RPMI8226 (cell line): ENCODE results near the gene CCNJL.
"Not testable (repeated sequence)": the region's sequence is repeated elsewhere in the genome, so short reads cannot be mapped to it uniquely, and the experiment has no call there.

ENCODE experiments used
- DNase-seq: peaks from one replicate; pipeline ENCODE4 v3.0.0-alpha.2; 2015

The CCNJL gene

DNA sequence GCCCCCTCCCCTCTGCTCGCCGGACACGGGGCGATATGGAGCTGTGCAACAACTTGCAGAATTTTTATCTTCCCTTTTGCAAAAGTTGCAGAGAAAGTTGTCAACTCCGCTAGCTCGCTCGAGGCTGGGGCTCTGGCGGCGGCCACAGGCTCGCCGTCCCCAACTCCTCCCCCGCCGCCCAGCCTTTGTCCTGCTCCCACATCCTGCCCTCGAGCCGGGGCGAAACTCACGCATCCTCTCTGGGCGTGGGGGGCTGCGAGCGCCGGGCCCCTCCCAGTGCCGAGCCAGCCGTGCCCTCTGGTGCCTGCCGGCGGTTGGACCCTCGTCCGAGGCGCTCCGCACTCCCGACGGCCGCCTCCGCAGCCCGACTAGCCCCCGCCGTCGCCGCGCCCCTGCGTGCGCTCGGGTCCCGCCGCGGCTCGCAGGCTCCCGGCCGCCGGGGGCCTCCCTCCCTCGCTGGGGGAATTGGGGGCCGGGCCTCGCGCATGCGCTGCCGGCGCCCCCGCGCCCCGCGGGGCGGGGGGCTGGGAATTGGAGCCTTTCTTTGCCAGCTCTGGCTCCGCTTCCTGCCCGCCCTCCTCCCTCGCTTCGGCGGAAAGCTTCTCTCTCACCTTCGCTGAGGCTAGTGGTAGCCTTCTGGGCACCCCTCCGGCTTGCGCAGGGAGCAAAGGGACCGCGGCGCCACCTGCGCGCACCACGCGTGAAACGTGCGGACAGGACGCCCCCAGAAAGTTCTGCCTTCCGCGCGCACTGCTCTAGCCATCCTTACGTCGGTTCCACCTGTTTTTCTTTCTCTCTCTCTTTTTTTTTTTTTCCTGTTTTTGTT is at the start of gene CCNJL:
Gene CCNJL (minus strand): TSS at position 431 of the 826 bp plus-strand sequence. CDS start 641 bp downstream, outside the sequence.
- DNase-seq: peak; percentile 44

DNA sequence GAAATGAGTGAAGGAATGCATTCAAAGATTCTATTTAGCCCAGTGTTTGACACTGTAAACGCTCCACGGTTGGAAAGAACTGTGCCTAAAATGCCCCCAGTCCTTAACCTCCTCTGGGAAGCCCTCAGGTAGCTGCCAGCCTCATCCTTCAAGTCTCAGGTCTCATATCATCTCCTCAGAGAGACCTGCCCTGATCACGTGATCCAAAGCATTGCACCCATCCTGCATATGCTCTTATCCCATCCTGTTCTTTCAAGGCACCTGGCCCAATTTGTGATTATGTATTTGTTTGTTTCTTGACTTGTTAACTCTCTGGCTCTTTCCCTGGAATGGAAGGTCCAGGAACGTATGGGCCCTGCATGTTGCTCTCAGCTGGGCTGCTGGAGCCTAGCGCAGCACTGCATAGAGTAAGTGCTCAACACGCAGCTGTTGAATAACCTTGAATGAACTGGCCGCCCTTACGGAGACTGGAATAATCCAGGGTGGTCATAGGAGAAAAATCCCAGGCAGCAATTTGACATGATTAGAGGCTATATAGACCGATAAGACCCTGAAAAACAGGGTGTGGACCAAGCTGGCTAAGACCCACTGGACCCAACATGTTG is 49.4 kb upstream of the CCNJL start:
- DNase-seq: no peak

- no peak for DNase-seq
These were observed 47.9 kb upstream of the CCNJL start for GRCh38 chr5:160360310-160360709.

GRCh38 chr5:160359816-160360215 is 47.5 kb upstream of the CCNJL start:
- DNase-seq: no peak

DNA sequence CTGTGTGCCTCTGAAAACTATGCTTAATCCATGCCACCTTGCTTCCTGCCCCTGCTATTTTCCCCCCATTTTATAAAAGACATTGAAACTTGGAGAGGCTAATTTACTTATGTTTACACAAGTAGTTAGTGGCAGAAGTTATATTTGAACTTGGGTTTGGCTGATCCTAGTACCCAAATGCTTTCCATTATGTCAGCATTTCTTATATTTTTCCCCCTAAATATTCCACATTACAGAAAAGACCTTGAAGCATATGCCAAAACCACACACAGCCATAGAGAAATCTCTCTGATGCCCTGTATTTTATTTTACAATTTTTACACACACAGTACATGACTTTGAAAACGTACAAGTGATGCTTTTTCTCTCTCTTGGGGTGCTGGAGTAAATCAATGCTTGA is 46.9 kb upstream of the CCNJL start:
- no peak for DNase-seq

DNA sequence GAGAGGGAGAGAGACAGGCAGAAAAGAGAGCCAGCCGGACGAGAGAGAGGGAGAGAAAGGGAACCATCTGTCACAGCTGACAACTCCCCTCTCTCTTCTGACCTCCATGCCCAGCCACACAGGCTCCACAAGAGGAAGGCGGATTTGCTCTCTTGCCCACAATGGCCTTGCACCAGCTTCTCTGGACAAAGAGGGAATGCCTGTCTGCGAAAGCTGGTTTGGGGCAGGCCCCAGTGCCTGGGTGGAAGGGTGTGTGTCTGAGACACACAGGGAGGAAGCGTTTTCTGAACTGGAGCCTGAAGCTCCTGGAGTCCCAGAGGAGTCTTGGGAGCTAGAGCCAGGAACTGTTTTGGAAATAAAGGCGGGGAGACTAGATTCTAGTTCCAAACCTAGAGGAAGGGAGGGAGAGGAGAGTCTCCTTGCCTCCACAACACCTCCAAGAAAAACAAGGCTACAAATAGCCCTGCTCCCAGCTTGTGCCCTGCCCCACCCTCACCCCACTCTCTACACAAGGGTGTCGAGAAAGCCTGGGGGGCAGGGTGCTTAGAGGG is 45.6 kb upstream of the CCNJL start:
- no peak for DNase-seq

DNA sequence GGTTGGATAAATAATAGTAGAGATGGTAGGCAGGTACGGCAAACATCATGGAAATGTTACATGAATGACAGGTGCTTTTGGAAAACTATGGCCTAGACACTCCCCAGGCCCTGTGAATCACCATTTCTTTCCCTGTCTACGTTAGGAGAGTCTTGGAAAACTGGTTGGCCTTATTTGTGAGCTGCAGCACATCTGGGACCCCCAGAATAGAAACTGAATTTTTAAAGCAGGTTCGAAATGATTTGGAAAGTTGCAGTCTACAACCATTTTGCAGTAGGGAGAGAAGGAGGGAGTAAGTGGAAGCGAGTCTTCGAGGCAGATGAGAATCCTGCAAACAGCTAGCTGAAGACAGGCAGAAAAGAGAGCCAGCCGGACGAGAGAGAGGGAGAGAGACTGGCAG is 45.0 kb upstream of the CCNJL start:
- no peak for DNase-seq

DNA sequence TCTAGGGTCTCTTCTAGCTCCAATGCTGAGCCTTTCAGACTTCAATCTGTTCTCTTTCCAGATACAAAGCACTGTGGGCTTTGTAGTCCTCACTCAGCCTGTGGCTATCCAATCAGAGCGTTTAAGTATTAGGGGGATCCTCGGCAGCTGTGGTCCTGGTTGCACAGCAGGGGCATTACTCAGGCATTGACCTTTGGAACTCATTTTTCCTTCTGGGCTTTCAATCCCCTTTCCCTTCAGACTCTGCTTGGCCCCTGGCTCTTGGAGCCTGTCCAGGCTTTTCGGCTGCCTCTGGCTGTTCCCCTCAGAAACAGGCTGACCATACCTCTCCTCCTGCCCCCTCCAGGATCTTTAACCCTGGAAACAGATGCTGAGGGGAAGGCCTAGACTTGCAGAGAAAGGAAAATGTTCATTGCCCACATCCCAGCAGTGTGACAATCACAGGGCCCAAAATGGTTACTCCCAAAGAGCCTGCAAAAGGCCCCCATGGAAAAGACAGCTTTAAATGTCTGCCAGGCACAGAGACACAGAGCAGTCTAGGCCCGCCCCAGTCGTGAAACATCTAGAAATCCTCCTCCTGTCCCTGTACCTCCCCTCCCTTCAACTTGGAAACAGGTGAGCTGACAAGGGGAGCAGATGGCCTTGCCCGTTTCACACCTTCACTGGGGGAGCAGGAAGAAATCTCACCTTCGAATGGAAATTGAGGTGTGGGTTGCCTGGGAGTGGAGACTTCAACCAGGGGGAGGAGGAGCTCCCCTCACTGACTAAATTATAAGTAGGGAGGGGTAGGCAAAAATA is 44.4 kb upstream of the CCNJL start:
- DNase-seq: no peak

GRCh38 chr5:160354666-160355065 is 42.3 kb upstream of the CCNJL start:
- no peak for DNase-seq

DNA sequence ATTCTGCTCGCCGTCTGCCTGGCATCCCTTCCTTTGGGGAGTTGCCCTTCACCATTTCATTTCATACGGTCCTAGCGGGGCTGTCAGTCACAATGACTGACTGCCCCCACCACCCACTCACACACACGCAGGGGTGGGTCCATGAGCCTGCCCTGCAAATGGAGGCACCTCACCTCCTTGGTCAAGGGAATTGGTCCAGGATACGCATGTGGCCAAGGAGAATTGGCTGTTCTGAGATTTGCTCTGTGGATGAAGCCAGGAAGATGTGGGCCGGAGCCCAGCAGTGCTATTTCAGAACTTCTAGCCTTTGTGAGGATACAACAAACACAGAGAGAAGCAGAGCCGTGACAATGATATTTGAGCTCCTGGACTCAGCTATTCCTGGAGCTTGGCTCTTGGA is 41.0 kb upstream of the CCNJL start:
- no peak for DNase-seq

DNA sequence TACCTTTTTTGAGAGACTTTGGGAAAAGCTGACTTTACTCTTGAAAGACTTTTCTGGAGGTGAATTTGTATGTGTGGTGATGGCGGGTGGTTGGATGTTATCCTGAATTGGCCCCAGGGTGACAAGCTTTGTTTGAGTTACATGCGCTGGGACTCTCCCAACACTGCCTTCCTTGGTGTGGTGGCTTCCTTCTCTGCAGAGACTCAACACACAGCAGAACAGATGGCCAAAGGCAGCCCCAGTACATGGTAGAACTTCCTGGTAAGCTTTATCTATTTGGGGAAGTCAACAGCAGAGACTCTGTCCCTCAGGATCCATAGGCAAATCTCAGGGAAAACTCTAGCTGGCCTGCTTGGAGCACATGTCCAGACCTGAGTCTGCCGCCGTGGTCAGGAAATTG is 39.9 kb upstream of the CCNJL start:
- no peak for DNase-seq

DNA sequence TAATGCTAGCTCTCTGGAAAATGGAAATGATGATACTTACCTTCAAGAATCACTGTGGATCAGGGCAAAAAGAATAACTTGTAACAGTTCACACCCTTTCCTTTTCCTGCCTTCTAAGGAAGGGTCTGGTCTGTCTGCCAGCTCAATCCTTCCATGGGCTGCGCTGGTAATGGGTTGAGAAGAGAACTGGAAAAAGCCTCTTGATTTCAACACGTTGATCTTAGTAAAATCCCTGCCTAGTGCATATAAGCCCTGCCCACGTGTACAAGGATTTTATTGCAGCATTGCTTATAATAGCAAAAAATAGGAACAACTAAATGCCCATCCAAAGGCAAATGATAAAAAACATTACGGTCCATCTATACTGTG is 37.6 kb upstream of the CCNJL start:
- no peak for DNase-seq

DNA sequence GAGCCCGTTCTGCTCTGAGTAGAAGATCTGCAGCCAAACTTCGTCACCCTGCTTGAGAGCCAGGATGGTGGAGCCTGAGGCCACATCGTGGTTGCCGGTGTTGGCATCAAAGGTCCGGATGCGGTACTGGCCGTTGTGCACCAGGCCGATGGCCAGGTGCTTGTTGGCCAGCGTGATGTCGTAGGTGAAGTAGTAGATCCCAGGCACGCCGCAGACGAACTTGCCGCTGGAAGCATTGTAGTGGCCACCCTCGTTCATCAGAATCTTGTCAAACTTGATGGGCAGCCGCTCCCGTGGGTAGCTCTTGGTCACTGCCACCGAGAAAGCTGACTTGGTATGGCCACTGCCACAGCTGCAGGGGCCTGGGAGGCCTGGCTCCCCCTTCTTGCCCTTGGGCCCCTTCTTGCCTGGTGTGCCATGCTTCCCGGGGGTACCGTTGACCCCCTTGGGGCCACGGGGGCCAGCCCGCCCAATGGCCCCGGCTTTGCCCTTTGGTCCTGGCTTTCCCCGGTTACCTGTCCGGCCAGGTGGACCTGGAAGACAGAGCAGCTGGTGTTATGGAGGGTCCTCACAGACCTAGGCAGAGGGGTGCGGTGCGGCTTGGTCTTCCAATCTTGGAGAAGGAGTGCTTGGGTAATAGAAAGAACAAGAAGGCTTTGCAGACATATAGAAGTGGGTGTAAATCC is 37.0 kb upstream of the CCNJL start:
- no peak for DNase-seq

DNA sequence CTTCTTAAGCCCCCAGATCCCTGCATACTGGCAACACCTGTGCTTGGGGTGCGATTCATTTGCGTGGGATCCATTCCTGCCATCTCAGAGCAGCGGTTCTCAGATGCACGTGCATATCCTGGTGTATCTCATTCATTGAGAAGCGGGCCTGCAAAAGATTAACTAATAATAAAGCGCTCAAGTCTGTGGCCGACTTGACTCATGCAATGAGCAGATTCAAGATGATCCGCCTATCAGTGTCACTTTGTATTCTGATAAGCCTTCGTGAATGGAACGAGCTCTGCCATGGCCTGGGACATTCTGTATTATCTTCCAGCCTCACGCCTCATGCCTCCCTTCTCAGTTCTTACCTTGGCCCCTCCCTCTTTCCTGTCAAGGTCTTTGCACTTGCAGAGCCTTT is 35.7 kb upstream of the CCNJL start:
- DNase-seq: no peak

DNA sequence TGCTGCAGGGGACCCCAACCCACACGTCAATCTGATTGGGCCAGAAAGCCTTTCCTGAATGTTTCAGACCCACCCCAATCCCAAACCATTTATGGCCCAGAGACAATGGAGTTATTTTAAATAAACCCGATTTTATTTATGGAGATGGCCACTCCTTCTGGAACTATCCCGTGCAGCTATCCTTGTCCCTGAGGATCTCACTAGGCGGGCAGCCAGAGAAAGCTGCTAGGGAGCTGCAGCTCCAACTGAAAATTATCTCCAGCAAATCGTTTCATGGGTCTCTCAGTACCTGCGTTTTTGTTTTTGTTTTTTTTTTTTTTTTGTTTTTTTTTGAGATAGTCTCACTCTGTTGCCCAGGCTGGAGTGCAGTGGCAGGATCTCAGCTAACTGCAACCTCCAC is 35.1 kb upstream of the CCNJL start:
- DNase-seq: no peak

DNA sequence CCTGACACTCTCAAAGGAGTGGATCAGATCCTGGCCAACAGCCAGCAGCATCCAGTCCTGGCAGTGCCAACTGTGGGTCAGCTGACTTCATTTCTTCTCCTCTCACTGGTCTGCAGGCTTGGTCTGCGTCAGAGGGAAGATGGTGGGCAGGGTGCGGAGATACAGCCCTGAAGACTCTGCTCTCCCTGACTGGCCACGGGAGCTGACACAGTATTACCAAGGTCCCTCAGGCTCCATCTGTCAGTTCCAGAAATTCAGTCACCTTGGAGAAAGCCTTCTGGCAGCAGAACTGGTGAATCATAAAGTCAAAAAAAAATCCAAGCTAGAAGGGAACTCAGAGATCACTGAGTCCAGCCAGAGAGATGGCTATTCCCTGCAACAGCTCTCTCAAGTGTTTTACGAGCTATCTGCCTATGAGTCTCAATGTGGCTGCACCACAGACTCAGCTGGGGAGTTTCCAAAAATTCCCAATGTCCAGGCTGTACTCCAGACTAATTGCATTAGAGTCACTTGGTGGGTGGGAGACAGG is 30.1 kb upstream of the CCNJL start:
- no peak for DNase-seq

GRCh38 chr5:160341309-160341870 is 29.0 kb upstream of the CCNJL start:
- DNase-seq: no peak

- not testable (repeated sequence) for DNase-seq
These were observed 28.1 kb upstream of the CCNJL start for GRCh38 chr5:160340513-160340912.

GRCh38 chr5:160339406-160340130 is 27.2 kb upstream of the CCNJL start:
- no peak for DNase-seq

GRCh38 chr5:160334716-160335115 is 22.4 kb upstream of the CCNJL start:
- DNase-seq: not testable (repeated sequence)

DNA sequence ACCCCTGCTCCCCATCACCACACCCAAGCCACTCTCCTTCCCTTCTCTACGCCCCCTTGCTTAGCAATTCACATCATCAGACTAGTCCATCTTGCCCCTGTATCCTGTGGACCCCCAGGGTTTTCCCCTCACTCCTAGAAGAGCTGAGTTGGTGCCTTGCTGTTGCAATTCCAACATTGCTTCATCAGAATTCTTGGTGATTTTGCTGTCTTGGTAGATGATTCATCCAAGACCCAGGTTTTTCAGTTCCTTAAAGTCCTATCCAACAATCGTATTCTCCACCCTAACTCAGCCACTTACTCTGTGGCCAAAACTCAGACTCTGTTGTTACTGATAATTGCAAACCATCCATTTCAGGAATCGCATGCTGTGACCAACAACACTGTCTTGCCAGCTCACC is 21.4 kb upstream of the CCNJL start:
- no peak for DNase-seq

- DNase-seq: peak; percentile 52
These were observed 17.8 kb upstream of the CCNJL start for GRCh38 chr5:160330212-160330611.
